Endothelial cell (in vitro differentiated cells): ENCODE data around the gene MTA1. TPM values are rescaled to one million over a fixed set of nuclear protein-coding genes. Genes with fewer than 3 reads are reported as not detected.
A peak's percentile ranks its signal among the peaks of the same experiment; 100 is the strongest.

ENCODE experiments used
- DNase-seq: peaks from one replicate; pipeline ENCODE4 v3.0.0; 2021; ENCODE audit warnings: low spot score
- H3K27ac Mint-ChIP-seq: one replicate; pipeline ENCODE4 v1.8.0; 2021; ENCODE audit warnings: mixed read lengths, inconsistent platforms; ENCODE audit not compliant: unreplicated experiment
- H3K27me3 Mint-ChIP-seq: one replicate; pipeline ENCODE4 v1.8.0; 2021; ENCODE audit warnings: mild to moderate bottlenecking, moderate library complexity, mixed read lengths, inconsistent platforms; ENCODE audit not compliant: unreplicated experiment
- H3K36me3 Mint-ChIP-seq: one replicate; pipeline ENCODE4 v1.8.0; 2021; ENCODE audit warnings: mild to moderate bottlenecking, low read depth, mixed read lengths, inconsistent platforms; ENCODE audit not compliant: unreplicated experiment
- H3K4me1 Mint-ChIP-seq: one replicate; pipeline ENCODE4 v1.8.0; 2021; ENCODE audit warnings: mild to moderate bottlenecking, mixed read lengths, inconsistent platforms; ENCODE audit not compliant: unreplicated experiment
- H3K4me3 Mint-ChIP-seq: one replicate; pipeline ENCODE4 v1.8.0; 2021; ENCODE audit warnings: mild to moderate bottlenecking, mixed read lengths, inconsistent platforms; ENCODE audit not compliant: unreplicated experiment
- H3K9me3 Mint-ChIP-seq: one replicate; pipeline ENCODE4 v1.8.0; 2021; ENCODE audit warnings: mixed read lengths, inconsistent platforms; ENCODE audit not compliant: unreplicated experiment
- total RNA-seq: library from RNA; stranded (reverse); fragmentation: NEBNext Ultra II Directional; extraction: Animal tissue kit (Norgen Biotek cat#: 25700); gene quantifications from one replicate; pipeline ENCODE4 v1.2.1, GENCODE V29; 2021; ENCODE audit not compliant: unreplicated experiment
- TF ChIP-seq, protein P1 (sequence below): fragments of 200-600 bp; sonication (generic); IDR thresholded peaks from one replicate; pipeline ENCODE4 v1.5.0; 2021; ENCODE audit warnings: antibody characterized with exemption; ENCODE audit not compliant: unreplicated experiment

The MTA1 gene
- total RNA-seq, 1 donor from 2014 or later, result 150 TPM

GRCh38 chr14:105475269-105476096 lies 55.9 kb downstream of the MTA1 start:
- Mint-ChIP-seq H3K27ac (peak overlapping the region; percentile 78), H3K4me1 (peaks cover 9% of the 10 kb centered on the region), H3K36me3 (peaks cover 3% of the 10 kb centered on the region), H3K9me3 (no peaks in the 10 kb centered on the region), H3K4me3 (peak overlapping the region; percentile 82), H3K27me3 (peaks cover 22% of the 10 kb centered on the region)
- TF ChIP-seq, protein P1, sequence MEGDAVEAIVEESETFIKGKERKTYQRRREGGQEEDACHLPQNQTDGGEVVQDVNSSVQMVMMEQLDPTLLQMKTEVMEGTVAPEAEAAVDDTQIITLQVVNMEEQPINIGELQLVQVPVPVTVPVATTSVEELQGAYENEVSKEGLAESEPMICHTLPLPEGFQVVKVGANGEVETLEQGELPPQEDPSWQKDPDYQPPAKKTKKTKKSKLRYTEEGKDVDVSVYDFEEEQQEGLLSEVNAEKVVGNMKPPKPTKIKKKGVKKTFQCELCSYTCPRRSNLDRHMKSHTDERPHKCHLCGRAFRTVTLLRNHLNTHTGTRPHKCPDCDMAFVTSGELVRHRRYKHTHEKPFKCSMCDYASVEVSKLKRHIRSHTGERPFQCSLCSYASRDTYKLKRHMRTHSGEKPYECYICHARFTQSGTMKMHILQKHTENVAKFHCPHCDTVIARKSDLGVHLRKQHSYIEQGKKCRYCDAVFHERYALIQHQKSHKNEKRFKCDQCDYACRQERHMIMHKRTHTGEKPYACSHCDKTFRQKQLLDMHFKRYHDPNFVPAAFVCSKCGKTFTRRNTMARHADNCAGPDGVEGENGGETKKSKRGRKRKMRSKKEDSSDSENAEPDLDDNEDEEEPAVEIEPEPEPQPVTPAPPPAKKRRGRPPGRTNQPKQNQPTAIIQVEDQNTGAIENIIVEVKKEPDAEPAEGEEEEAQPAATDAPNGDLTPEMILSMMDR, result no peak
- DNase-seq, result peak; percentile 55

DNA sequence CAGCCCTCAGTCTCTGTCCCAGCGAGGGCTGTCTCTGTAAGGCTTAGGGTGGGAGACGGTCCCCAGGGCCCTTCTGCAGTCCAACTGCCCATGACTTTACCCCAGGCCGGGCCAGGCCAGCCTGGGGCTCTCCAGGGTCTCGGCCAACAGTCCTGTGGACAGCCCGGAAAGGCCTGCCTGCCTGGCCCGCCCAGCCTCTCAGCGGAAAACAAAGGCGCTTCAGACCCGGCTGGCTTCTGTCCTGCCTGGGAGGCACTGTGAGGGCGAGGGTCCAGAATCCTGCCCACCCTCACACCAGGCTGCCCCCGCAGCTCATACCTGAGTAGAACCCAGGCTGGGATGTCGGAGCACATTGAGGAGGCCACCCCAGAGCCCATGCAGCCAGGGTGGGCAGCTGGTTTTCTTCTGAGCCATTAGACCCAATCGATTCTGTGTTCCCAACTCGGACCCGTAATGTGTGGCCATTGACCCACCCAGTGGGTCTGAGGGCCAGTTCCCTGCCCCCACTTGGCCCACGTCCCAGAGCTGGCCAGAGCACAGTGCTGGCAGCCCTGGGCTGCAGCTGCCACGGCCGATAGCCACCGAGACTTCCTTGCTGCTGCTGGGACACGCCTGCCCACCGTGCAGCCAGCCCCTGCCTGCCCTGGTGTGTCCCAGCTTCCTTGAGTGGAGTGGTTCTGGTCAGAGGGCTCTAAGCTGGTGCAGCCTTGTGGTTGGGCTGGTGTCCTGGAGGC lies 56.6 kb downstream of the MTA1 start:
- Mint-ChIP-seq H3K27me3 (peaks cover 26% of the 10 kb centered on the region), H3K4me1 (peaks cover 9% of the 10 kb centered on the region), H3K36me3 (peaks cover 3% of the 10 kb centered on the region), H3K4me3 (peak overlapping the region; percentile 82), H3K9me3 (no peaks in the 10 kb centered on the region), H3K27ac (peak overlapping the region; percentile 78)
- TF ChIP-seq, protein P1, result no peak
- DNase-seq, result peak; percentile 62

DNA sequence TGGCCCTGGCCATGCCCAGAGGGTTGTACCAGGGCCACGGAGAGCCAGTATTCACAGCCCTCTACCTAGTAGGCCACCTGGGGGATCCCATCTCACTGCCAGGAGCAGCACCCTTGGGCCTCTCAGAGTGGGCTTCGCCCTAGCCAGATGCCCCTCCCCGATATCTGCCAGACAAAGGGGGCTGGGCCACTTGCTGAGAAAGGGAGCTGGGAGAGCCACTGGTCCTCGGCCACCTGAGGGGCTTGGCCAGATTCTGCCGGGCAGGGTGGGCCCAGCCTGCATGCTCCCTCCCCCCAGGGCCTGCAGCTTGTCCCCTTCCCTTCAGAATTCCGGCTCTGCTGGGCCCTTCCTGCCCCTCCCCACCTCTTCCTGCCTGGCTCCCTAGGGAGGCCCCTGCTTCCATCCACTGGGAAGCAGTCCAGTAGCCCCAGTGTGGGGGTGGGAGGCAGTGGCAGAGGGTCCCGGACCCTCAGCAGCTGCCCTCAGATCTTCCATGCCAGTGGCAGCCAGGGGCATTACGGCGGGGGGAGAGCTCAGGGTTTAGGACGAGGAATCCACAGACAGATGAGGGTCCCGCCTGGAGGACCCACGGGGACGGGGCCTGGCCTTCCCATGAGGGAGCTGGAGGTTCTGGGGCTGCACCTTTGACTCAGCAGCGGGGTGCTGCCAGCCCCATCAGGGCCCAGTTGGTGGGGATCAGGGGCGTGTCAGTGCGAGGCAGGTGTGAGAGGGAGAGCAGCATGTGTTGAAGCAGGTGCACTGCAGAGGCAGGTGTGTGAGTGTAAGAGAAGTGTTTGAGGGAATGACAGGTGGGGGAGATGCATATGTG lies 57.4 kb downstream of the MTA1 start:
- Mint-ChIP-seq H3K4me1 (peaks cover 13% of the 10 kb centered on the region), H3K27me3 (peaks cover 30% of the 10 kb centered on the region), H3K27ac (peak overlapping the region; percentile 89), H3K4me3 (peak overlapping the region; percentile 77), H3K9me3 (no peaks in the 10 kb centered on the region), H3K36me3 (peaks cover 3% of the 10 kb centered on the region)
- TF ChIP-seq, protein P1, result no peak
- DNase-seq, result no peak

DNA sequence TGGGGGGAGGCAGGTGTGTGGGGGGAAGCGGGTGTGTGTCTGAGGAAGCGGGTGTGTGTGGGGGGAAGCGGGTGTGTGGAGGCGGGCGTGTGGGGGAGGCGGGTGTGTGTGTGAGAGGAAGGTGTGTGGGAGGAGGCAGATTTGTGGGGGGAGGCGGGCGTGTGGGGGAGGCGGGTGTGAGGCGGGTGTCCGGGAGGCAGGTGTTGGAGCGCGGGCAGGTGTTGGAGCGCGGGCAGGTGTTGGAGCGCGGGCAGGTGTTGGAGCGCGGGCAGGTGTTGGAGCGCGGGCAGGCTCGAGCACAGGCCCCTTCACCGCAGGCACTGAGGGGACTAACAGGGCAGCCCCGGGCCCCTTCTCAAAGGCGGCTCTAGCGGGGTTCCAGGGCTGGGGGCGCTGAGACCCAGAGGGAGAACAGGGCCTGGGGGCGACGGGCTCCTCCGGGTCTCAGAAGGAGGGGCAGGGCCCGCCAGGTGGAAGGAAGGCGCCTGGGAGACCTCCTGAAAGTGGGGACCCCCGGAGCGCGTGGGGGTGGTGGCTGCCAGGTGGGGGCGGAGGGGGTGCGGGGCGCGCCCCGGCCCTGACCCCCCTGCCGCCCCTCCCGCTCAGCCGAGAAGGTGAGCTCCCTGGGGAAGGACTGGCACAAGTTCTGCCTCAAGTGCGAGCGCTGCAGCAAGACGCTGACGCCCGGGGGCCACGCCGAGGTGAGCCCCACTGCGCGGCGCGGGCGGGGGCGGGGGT lies 58.2 kb downstream of the MTA1 start:
- Mint-ChIP-seq H3K27ac (peak overlapping the region; percentile 89), H3K4me1 (peaks cover 17% of the 10 kb centered on the region), H3K4me3 (no peak overlapping the region), H3K9me3 (no peaks in the 10 kb centered on the region), H3K27me3 (peaks cover 34% of the 10 kb centered on the region), H3K36me3 (peaks cover 3% of the 10 kb centered on the region)
- peak; percentile 30 for DNase-seq
- TF ChIP-seq, protein P1, result no peak
